ENCODE measurements around the gene LONRF2.

DNA sequence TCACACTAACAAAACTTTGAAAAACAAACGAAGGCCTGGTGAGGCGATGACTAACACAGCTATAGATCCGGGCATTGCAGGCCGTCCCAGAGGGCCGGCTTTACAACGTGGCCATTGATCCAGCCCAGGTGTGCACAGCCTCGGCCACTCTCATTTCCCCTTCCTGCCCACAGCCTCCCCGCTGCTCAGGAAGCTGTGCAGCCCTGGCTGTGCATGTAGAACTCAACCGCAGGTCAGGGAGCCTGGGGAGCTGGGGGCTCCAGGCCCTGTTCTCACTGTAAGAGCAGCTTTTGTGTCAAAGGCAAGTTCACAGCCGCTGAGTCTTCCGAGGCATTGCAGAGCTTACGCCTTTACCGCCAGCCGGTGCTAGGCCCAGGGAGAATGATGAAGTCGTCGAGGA is 87.2 kb downstream of the LONRF2 start:
- TF ChIP-seq CTCF (IDR thresholded peaks at IDR 0.05) (no peak), POLR2A (IDR thresholded peaks at IDR 0.05; ENCODE audit: low read length) (no peak), TFCP2L1 (CRISPR knock-in tag; IDR thresholded peaks at IDR 0.05) (no peak)
- TF ChIP-seq, protein P1, sequence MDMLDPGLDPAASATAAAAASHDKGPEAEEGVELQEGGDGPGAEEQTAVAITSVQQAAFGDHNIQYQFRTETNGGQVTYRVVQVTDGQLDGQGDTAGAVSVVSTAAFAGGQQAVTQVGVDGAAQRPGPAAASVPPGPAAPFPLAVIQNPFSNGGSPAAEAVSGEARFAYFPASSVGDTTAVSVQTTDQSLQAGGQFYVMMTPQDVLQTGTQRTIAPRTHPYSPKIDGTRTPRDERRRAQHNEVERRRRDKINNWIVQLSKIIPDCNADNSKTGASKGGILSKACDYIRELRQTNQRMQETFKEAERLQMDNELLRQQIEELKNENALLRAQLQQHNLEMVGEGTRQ (IDR thresholded peaks at IDR 0.05) = no peak
